Activated naive CD4-positive, alpha-beta T cell treated with anti-CD3 and anti-CD28 coated beads, Interleukin-2, amount 50 U/mL, for 16 hours (primary cell): Measurements from ENCODE around the gene ITGAV.

ENCODE experiments used
- DNase-seq: peaks from one replicate; pipeline ENCODE4 v3.0.0-alpha.2; 2020

Gene ITGAV

DNA sequence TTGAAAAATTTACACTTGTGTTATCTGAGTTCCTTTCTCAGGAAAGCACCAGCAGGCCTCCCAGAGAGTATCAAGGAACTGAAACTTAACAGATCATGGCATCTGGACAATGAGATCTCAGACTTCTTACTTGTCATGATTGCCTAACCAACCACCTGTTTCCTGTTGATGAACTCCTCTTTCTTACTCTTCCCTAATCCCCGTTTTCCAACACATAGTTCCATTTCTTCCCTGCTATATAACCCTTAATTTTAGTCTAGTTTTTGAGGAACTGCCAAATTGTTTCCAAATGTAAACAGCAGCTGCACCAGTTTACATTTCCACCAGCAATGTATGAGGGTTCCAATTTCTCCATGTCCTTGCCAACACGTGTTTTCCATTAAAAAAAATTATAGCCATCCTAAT lies 98.0 kb downstream of the ITGAV start:
- no peak for DNase-seq

DNA sequence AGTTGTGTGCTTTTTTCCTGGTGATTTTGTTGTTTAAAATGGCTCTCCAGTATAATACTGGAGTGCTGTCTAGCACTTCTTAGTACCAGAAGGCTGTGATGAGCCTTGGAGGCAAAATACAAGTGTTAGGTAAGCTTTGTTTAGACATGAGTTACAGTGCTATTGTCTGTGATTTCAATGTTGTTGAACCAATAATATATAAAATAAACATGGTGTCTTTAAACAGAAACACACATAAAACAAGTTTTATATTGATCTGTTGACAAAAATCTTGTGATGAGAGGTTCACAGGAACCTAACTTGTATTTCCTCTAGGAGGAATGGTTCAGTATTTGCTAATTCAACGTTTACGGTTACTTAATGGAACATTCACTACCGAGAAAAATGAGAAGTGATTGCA lies 99.0 kb downstream of the ITGAV start:
- no peak for DNase-seq

DNA sequence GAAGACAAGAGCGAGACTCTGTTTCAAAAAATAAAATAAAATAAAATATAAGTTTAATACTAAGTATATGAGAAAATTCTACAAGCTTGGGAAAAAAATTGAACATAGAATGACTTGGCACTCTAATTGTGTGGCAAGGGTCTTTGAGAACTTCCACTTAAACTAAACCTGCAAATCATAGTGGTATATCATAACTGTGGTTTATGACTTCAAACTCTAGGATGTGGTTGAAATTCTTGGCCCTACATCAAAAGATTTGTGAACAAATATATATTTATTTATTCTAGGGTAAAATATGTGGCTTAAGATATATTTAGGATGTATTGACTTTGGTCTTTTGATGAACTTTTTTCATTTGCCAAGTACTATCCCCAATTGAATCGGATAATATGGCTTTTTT lies 100.9 kb downstream of the ITGAV start:
- no peak for DNase-seq

DNA sequence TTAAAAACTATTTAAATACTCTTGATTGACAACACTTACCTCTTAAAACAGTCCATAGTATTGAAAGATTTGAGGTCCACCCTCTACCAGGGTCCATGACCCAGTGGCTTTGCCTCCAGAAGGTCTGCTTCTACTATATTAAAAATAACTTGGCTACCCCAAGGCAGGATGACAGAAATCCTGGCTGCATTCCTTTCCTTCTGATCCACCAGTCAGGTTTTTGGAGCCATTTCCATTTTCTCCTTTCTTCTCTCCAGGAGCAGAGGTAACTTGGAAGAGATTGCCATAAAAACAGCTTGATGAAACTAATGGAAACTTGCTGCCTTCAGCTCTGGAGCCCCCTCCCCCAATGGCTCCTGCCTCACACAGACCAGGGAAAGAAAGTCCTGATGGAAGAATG lies 101.4 kb downstream of the ITGAV start:
- no peak for DNase-seq

DNA sequence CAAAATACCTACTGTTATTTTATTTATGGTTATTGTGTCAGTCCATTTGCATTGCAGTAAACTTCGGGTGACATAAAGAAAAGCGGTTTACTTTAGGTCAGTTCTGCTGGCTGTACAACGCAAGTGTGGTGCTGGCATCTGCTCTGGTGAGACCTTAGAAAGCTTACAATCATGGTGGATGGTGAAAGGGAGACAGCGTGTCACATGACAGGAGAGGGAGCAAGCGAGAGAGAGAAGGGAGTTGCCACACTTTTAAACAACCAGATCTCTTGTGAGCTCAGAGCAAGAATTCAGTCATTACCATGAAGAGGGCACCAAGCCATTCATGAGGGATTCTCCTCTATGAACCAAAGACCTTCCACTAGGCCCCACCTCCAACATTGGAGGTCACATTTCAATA lies 102.0 kb downstream of the ITGAV start:
- no peak for DNase-seq

DNA sequence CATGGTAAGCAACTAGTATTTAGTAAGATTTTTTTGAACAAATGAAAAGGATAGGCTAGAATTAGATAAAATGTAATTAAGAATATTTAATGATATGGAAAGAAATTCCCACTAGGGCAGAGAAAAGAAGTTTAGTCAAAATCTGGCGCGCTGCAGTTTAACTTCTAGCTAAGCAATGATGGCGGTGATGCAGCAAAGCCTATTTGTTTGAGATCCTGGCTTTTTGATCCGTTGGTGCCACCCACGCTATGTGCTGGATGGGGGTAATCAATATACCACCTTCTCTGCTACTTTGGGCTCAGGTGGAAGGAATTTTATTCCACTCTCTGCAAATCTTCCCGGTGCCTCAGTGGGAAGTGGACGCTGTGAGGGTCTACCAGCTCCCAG lies 103.6 kb downstream of the ITGAV start:
- DNase-seq: no peak

DNA sequence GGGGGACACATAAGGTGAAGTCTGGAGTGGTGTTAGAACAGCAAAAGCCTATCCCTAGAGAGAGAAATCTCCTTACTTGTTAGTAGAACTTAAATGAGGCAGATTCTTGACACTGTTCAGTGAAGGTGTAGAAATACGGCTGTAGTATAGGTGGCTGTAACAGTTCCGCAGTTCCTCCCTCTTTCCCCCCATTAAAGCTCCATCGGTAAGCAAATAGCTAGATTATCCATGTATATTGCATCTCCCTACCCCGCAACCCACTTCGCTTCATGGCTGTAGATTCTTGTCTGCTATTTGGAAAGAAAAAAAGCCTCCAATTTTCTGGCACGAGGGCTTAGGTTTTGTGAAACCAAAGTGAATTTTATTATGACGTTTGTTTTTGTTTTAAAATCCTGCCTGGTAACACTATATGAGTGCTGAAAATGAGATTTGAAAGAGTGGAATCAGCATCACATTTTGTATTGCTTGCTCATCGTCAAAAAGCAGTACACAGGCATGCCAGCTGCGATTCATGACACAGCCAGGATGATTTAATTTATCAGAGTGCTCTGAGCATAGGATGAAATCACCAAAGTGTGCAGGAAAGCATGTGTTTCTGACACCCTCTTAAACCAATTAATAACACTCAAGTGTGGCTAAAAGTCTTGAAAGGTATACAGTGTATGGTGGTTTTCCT lies 105.4 kb downstream of the ITGAV start:
- DNase-seq: no peak

DNA sequence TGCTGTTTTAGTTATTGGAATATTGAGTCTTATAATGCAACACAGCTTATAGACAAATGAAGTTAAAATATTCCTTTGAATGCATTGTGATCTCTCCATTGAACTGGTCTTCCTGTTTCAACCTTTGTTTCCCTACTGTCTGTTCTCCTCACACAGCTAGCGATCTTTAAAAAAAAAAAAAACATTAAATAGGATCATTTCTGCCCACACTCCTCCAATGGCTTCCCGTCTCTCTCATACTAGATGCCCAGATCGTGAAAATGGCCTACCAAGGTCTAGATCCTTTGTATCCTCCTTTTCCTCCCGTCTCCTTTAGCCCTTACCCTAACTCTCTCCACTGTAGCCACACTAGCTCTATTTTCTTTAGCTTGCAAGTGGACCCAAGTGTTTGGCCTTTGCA lies 106.4 kb downstream of the ITGAV start:
- no peak for DNase-seq

DNA sequence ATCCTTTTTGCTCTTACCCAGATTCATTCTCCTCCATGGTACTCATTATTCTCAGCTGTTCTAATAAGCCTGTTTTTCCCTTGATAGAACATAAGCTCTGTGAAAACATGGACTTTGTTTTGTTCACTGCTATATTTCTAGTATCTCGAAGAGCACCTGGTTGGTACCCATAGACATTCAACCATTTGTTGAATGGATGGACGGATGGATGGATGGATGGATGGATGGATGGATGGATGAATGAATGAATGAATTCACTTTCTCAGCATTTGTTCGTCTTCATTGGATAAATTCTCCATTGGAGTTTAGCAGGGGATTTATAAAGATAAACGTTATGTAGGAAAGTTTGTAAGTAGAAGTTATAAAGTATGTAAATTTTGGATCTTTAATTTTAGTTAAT lies 106.9 kb downstream of the ITGAV start:
- no peak for DNase-seq

DNA sequence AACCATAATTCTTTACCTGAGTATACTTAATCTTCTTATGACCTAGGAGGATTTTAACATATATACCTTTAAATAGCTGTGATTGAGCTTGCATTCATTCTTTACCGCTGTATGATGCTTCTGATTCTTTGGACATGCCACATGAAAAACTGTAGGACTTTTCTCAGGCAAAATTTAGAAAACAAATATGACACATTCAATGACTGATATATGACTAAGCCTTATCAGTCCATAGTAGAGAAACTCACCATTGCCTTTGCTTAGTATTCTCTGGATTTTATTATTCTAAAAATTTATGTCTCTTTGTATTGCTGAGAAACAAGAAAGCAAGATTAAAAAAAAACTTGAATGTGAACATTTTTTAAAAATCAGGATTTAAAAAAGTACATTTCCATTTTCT lies 107.7 kb downstream of the ITGAV start:
- no peak for DNase-seq

DNA sequence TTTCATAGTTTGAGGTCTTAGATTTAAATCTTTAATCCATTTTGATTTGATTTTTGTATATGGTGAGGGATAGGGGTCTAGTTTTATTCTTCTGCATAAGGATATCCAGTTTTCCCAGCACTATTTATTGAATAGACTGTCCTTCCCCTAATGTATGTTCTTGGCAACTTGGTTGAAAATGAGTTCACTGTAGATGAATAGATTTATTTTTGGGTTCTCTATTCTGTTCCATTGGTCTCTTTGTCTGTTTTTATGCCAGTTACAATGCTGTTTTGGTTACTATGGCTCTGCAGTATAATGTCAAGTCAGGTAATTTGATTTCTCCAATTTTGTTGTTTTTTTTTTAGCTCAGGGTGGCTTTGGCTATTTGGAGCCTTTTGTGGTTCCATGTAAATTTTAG lies 109.9 kb downstream of the ITGAV start:
- DNase-seq: no peak

DNA sequence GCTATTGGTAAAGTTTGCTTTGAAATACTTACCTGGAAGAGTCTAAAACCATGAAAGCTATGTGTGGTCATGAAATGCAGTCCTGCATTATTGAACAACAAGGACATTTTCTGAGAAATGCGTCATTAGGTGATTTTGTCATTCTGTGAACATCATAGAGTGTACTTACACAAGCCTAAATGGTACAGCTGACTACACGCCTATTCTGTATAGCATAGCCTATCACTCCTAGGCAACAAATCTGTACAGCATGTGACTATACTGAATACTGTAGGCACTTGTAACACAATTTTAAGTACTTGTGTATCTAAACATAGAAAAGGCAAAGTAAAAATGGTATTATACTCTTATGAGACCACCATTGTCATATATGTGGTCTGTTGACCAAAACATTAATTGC lies 112.2 kb downstream of the ITGAV start:
- no peak for DNase-seq

DNA sequence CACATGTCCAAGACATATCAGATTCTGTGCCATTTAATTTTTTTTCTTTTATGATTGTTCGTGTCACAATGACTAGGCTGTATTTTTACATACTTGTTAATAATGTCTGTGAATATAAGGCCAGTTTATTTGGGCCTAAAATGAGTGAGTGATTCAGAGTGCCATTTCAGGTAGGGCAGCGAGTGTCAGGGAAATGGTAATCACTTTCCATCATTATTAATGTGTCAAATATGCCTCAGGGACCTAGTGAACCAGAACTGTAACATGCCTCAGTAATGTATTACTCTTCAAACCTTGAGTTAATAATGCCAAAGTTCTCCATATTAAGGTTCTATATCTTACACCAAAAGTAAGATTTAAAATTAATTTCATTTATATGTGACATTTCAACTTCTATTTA lies 112.6 kb downstream of the ITGAV start:
- DNase-seq: no peak

DNA sequence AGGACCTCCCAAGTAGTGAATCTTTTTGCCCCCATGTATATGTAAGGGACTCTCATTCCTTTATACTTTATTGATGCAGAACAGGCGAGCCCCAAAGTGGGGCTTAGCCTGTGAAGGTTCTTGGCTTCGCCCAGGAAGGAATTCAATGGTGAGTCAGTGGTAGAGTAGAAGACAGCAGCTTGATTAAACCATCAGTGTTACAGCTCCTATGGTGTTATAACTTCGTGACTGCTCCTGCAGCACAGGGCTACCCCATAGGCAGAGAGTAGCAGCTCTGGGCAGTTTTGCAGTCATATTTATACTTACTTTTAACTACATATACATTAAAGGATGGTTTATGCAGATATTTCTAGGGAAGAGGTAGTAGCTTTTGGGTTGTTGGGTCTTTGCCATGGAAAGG lies 115.0 kb downstream of the ITGAV start:
- no peak for DNase-seq

DNA sequence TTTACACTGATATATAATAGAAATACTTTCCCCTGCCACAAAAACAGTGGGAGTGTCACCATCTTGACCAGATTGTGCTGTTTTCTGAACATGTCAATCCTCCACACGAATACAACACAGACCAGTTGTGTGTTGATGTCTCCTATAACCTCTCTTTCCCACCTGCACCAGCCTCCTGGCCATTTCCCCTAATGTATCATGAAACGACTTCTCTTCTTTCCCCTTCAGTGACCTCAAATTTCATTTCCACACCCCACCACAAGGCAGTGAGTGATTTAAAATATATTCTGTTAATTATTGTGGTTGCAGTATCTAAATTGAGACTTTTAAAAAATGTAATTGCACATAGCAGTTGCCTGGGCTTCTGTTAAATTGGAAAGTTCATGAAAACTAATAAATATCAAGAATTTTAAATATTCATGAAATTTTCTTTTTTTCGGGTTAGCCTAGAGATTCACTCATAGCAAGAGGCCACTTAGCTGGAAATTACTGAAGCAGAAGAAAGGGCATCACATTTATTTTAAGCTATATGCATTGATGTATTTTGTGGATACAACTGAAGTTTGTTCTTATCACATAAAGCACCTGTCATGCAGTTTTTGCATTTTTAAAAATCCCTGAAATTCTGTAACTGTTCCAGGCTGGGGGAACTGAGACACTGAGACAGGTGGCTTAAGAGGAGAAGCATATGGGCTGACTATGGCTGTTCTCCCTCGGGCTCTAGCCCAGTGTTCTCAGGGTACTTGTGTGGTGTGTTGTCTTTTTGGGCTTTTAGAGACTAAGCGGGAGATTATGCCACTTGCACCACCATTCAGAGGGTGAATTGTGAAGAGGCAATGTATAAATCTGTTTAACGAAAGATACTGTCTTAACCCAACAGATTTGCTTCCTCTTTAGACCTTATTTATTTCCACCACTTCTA lies 119.9 kb downstream of the ITGAV start:
- DNase-seq: no peak

DNA sequence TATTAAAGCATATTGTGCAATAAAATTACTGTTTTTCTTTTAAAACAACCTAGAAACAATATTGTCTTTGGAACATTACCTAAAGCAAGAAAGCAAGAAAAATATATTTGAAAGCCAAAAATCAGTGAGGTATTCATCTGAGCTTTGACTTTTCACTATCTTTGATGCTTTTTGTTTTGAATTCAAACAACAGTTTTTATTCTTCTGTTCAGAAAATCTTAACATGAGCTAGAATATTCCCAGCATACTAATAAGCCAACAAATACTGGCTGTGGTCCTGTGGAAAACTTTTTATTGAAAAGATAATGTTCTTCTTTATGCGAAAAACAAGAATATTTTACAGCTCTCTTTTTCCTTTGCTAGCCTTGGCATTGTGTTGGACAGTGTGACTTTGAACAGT lies 123.8 kb downstream of the ITGAV start:
- no peak for DNase-seq

DNA sequence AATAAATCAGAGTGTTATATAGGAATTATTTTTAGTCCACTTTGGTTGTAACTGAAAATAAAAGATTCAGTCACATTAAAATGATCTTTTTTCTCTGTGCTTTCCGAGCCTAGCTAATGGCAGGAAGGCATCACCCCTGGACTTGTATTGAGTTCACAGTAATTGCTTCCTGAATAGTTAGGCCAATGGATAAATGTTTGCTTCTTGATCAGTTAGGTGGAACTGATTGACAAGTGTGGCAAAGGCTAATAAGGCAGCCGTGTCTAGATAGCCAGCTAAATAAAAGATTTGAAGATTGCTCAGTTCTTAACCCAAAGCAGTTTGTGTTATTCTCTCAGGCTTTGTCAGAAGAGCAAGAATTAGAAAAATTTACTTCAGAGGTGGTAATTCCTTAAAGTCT lies 124.8 kb downstream of the ITGAV start:
- no peak for DNase-seq

DNA sequence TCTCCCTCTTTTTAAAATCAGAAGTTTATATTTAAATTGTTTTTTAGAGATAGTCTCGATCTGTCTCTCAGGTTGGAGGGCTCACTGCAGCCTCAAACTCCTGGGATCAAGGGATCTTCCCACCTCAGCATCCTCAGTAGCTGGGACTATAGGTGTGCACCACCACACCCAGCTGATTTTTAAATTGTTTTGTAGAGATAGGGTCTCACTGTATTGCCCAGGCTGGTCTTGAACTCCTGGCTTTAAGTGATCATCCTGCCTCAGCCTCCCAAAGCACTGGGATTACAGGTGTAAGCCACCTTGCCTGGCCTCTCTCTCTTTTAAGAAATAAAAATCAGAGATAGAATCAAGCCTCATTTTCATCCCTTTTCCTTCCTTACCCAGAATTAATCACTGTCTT lies 126.1 kb downstream of the ITGAV start:
- no peak for DNase-seq

DNA sequence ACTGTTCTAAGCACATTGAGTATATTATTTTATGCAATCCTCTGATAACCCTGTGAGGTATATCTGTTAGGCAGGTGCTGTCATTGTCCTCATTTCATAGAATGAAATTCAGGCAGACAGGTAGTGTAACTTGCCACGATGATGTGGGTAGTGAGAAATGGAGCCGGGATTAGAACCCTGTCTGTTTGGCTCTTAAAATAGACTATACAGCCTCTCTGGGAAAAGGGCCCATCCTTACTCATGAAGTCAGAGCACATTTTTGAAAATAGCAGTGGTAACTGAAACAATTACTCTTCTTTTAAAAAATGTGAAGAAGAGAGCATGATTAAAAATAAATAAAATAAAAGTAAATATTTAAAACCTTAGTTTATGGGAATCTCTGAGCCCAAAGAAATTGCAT lies 127.0 kb downstream of the ITGAV start:
- no peak for DNase-seq

DNA sequence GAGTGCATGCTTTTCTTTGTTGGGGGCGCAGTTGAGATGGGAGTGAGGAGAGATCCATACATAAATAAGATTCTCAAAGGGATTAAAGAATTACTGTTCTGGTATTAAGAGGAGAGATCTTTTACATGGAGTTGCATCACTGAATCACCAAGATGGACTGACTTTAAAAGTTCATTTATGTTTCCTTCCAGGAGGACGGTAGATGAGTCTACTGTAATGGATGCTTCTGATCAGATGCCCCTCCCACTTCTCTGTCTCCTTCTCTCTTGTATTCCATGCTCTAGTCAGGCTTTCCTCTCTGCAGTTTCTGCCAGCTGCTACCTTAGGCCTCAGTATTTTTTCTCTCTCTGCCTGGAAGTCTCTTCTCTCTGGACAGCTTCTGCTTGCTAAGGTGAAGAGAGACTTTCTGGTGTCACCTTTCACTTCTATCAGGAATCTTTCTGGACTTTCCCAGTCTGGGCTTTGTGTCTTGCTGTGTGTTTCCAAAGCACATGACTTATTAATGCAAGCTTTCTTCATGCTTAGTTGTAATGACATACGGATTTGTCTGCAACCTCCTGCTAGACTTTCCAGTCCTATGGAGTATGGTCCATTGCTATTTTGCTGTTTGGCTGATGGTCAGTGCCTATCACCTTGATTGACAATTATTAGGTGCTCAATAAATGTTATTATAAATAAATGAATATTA lies 127.6 kb downstream of the ITGAV start:
- DNase-seq: no peak

DNA sequence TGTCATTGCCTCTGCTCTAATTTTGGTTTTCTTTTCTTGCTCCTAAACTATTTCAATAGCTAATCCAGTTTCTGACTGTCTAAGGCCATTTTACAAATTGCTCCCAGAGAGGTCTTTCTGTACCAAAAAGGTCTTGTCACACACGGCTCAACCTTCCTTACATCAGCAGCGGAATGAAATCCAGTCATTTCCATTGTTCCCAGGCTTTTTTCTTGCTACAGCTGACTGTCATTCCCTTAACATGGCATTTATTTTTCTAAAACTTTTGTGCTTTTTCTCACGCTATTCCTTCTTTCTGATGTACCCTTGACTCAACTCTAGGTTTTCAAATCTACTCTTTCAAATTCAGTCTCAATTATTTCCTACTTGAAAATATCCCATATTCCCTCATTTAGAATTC lies 128.3 kb downstream of the ITGAV start:
- DNase-seq: no peak

DNA sequence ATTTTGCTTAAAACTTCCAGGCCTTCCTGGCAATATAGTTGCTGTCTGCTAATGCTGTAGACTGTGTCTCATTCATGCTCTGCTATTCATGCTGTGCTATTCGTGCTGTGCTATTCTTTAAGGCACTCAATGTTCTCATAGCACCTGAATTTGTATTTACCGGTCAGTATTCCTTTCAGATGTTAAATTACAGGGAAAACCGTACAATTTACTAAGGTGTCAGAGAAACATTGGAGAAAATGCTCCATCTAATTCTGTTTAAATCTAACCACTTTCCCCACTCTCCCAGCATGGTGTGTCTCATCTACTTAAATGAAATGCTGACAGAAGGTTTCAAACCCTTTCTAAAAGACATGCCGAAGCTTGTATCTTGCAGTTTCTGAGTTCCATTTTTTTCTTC lies 129.0 kb downstream of the ITGAV start:
- no peak for DNase-seq

DNA sequence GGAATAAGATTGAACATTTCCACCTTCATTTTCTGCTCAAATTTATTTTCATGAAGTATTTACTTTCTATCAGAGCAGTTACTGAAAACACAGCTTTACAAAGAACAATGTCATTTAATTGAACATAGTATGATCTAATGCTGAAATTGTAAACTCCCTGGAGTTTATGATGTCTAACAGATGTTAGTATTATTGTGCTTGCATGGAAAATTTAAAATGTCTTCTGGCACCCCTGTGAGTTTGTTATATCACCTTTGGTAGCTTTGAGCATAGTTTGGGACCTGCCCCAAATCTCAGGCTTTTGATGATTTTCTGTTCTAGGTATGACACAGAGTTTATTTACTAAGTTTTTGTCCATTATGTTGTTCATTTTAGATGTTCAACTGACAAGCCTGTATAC lies 132.1 kb downstream of the ITGAV start:
- DNase-seq: no peak

DNA sequence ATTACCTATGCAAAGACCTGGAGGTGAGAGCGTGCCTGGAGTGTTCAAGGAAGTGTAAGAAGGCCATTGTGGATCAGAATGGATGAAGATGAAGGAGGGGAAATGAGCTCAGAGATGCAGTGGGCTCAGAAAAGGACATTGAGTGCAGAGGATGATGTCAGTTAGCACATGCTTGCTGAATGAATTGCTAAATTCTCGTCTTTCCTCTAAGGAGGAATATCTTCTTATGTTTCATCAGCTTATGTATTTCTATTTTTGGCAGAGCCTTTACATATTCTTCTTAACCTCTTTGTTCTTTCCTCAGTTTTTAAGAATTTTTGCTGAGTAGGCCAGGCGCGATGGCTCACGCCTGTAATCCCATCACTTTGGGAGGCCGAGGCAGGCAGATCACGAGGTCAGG lies 134.9 kb downstream of the ITGAV start:
- no peak for DNase-seq
